NCI-H2196 treated with DMSO at 0.1 percent for 48 hours (cell line): Measurements from ENCODE around the gene MTUS2.

Source experiments
- DNase-seq: peaks from one replicate; lab custom pipeline; 2025; ENCODE audit not compliant: unreplicated experiment; lab: John Stamatoyannopoulos, UW

Gene MTUS2

GRCh38 chr13:29103065-29103800 is 283.1 kb downstream of the MTUS2 start:
- no peak for DNase-seq

GRCh38 chr13:29104461-29104860 is 284.3 kb downstream of the MTUS2 start:
- no peak for DNase-seq

- DNase-seq, result no peak
Measured at GRCh38 chr13:29105779-29106178, 285.6 kb downstream of the MTUS2 start.

GRCh38 chr13:29106651-29107050 is 286.5 kb downstream of the MTUS2 start:
- no peak for DNase-seq

GRCh38 chr13:29108068-29108786 is 288.1 kb downstream of the MTUS2 start:
- DNase-seq, result no peak

GRCh38 chr13:29109987-29110386 is 289.8 kb downstream of the MTUS2 start:
- DNase-seq, result no peak

- no peak for DNase-seq
Measured at GRCh38 chr13:29111446-29111845, 291.3 kb downstream of the MTUS2 start.

- DNase-seq, result no peak
Measured at GRCh38 chr13:29115842-29116241, 295.7 kb downstream of the MTUS2 start.

- no peak for DNase-seq
Measured at GRCh38 chr13:29117663-29118062, 297.5 kb downstream of the MTUS2 start.

GRCh38 chr13:29118471-29118870 is 298.3 kb downstream of the MTUS2 start:
- no peak for DNase-seq

- DNase-seq, result no peak
Measured at GRCh38 chr13:29125191-29125933, 305.2 kb downstream of the MTUS2 start.

- DNase-seq, result no peak
Measured at GRCh38 chr13:29125934-29126424, 305.8 kb downstream of the MTUS2 start.

GRCh38 chr13:29129616-29130015 is 309.5 kb downstream of the MTUS2 start:
- DNase-seq, result no peak

GRCh38 chr13:29131159-29131558 is 311.0 kb downstream of the MTUS2 start:
- no peak for DNase-seq

- no peak for DNase-seq
Measured at GRCh38 chr13:29131881-29132668, 311.9 kb downstream of the MTUS2 start.

- no peak for DNase-seq
Measured at GRCh38 chr13:29136341-29136740, 316.2 kb downstream of the MTUS2 start.

GRCh38 chr13:29137016-29137415 is 316.9 kb downstream of the MTUS2 start:
- no peak for DNase-seq

GRCh38 chr13:29137995-29138394 is 317.9 kb downstream of the MTUS2 start:
- no peak for DNase-seq

- no peak for DNase-seq
Measured at GRCh38 chr13:29140277-29140676, 320.1 kb downstream of the MTUS2 start.

- DNase-seq, result no peak
Measured at GRCh38 chr13:29143847-29144246, 323.7 kb downstream of the MTUS2 start.

GRCh38 chr13:29154390-29154789 is 334.3 kb downstream of the MTUS2 start:
- no peak for DNase-seq
